ENCODE measurements around the gene CNTN3. TPM values are rescaled to one million over a fixed set of nuclear protein-coding genes. Genes with fewer than 3 reads are reported as not detected.

Gene CNTN3
- total RNA-seq, 1 experiment from 2014 or later = not detected

DNA sequence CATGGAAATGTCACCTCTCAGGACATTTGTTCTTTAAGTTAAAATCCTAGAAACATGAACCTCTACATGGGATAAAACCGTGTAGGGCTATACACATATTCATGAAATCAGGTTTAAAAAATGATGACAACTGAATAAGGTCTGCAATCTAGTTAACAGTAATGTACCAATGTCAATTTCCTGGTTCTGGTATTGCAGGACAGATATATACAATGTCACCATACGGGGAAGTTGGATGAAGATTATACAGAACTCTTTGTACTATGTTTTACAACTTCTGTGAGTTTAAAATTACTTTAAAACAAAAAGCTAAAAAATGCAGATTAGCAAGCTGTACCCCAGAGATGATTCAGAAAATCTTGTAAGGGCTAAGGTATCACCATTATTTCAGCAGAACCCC lies 6.7 kb downstream of the CNTN3 start (continued):
- TF ChIP-seq, protein P1, sequence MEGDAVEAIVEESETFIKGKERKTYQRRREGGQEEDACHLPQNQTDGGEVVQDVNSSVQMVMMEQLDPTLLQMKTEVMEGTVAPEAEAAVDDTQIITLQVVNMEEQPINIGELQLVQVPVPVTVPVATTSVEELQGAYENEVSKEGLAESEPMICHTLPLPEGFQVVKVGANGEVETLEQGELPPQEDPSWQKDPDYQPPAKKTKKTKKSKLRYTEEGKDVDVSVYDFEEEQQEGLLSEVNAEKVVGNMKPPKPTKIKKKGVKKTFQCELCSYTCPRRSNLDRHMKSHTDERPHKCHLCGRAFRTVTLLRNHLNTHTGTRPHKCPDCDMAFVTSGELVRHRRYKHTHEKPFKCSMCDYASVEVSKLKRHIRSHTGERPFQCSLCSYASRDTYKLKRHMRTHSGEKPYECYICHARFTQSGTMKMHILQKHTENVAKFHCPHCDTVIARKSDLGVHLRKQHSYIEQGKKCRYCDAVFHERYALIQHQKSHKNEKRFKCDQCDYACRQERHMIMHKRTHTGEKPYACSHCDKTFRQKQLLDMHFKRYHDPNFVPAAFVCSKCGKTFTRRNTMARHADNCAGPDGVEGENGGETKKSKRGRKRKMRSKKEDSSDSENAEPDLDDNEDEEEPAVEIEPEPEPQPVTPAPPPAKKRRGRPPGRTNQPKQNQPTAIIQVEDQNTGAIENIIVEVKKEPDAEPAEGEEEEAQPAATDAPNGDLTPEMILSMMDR (IDR thresholded peaks at IDR 0.05 in 2 of 3, conservative IDR thresholded peaks at IDR 0.05 in 1 of 3; ENCODE audit: borderline replicate concordance in 1 of 3, insufficient read depth in 1 of 3, low read depth in 2 of 3, low read length in 2 of 3) = no peak
- TF ChIP-seq EGR1 (IDR thresholded peaks at IDR 0.05; ENCODE audit: low read depth) = no peak
- TF ChIP-seq EZH2phosphoT487 (IDR thresholded peaks at IDR 0.05; ENCODE audit: borderline replicate concordance) = no peak
- TF ChIP-seq CBX3 (IDR thresholded peaks at IDR 0.05; ENCODE audit: low read depth) = no peak
- no peak for TF ChIP-seq POLR2A (IDR thresholded peaks at IDR 0.05; ENCODE audit: borderline replicate concordance, extremely low read depth, insufficient read depth, insufficient read length)
- TF ChIP-seq, protein P2, sequence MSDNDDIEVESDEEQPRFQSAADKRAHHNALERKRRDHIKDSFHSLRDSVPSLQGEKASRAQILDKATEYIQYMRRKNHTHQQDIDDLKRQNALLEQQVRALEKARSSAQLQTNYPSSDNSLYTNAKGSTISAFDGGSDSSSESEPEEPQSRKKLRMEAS (IDR thresholded peaks at IDR 0.05) = no peak
- no peak for TF ChIP-seq JUND (IDR thresholded peaks at IDR 0.05)
- TF ChIP-seq SRF (IDR thresholded peaks at IDR 0.05; ENCODE audit: low read depth) = no peak
- TF ChIP-seq EZH2 (IDR thresholded peaks at IDR 0.05) = no peak
- TF ChIP-seq SP1 (IDR thresholded peaks at IDR 0.05; ENCODE audit: low read depth) = no peak
- no peak for TF ChIP-seq SIN3A (IDR thresholded peaks at IDR 0.05; ENCODE audit: low read depth)
- TF ChIP-seq CEBPB (IDR thresholded peaks at IDR 0.05; ENCODE audit: low read depth) = no peak
- TF ChIP-seq ZFX (IDR thresholded peaks at IDR 0.05) = no peak
- no peak for TF ChIP-seq ZNF274 (IDR thresholded peaks at IDR 0.05; ENCODE audit: low read depth, low read length)

DNA sequence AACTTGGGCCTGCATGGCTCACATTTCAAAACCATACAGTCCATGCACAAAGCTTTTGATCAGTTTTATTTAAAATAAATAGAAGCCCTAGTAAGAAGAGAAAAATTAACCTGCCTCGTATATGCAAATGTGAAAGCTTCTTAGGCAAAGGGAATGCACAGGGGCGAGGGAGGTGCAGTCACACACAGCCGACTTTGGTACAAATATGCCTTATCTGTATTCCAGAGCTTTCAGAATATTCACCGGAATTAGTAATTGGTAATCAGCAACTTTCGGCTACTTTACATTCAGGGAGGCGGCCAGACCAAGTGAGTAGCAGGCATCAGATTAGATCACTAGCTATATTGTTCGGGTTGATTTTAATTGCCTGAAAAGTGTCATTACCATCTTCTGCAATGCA lies 7.5 kb downstream of the CNTN3 start:
- Histone ChIP-seq H3K4me3 (replicated peaks in 1 of 2; ENCODE audit: low read depth in 1 of 2, low read length in 2 of 2) (no peak overlapping the region), H4K20me1 (ENCODE audit: insufficient read depth) (no peaks in the 10 kb centered on the region), H3K4me1 (ENCODE audit: control insufficient read depth in 1 of 2, insufficient read depth in 2 of 2, low read length in 2 of 2) (no peaks in the 10 kb centered on the region), H3K27ac (ENCODE audit: low read depth, low read length) (no peak overlapping the region), H2AFZ (ENCODE audit: low read depth, low read length, poor library complexity, severe bottlenecking) (no peak overlapping the region), H3K4me2 (ENCODE audit: low read length) (no peak overlapping the region), H3K9me3 (ENCODE audit: control insufficient read depth in 1 of 2, insufficient read depth in 1 of 2, low read depth in 1 of 2, low read length in 2 of 2) (peaks cover 0 to 24% of the 10 kb centered on the region in 2 experiments; a peak in 2 of 4 replicates), H3K27me3 (ENCODE audit: insufficient read depth, low read length) (no peaks in the 10 kb centered on the region), H3K9ac (ENCODE audit: low read length) (no peak overlapping the region), H3K79me2 (ENCODE audit: insufficient read depth, low read length) (no peaks in the 10 kb centered on the region), H3K36me3 (ENCODE audit: control insufficient read depth in 1 of 2, insufficient read depth in 2 of 2, low read length in 2 of 2) (no peaks in the 10 kb centered on the region), H3K9me2 (ENCODE audit: insufficient read depth) (no peaks in the 10 kb centered on the region)
- CTCF ChIA-PET = no interaction called here
- RAD21 ChIA-PET (ENCODE audit: low non-redundant PET in 1 of 2, low total read pairs in 2 of 2, uncharacterized antibody in 2 of 2, unreplicated experiment in 2 of 2) = no interaction called here
- DNase-seq (ENCODE audit: low read depth, low spot score) = no peak
- BruUV-seq (replicated peaks) = no TSS peak
- no peak for ATAC-seq
- POLR2A ChIA-PET = no interaction called here
- intact Hi-C loops (cut with micrococcal nuclease) = no loop called here
- TF ChIP-seq EZH2phosphoT487 (IDR thresholded peaks at IDR 0.05; ENCODE audit: borderline replicate concordance) = no peak
- TF ChIP-seq TCF7L2 (IDR thresholded peaks at IDR 0.05; ENCODE audit: borderline replicate concordance, extremely low read depth, insufficient read depth, insufficient read length) = no peak
- TF ChIP-seq POLR2A (IDR thresholded peaks at IDR 0.05; ENCODE audit: borderline replicate concordance, extremely low read depth, insufficient read depth, insufficient read length) = no peak
- TF ChIP-seq EGR1 (IDR thresholded peaks at IDR 0.05; ENCODE audit: low read depth) = no peak
- TF ChIP-seq, protein P3, sequence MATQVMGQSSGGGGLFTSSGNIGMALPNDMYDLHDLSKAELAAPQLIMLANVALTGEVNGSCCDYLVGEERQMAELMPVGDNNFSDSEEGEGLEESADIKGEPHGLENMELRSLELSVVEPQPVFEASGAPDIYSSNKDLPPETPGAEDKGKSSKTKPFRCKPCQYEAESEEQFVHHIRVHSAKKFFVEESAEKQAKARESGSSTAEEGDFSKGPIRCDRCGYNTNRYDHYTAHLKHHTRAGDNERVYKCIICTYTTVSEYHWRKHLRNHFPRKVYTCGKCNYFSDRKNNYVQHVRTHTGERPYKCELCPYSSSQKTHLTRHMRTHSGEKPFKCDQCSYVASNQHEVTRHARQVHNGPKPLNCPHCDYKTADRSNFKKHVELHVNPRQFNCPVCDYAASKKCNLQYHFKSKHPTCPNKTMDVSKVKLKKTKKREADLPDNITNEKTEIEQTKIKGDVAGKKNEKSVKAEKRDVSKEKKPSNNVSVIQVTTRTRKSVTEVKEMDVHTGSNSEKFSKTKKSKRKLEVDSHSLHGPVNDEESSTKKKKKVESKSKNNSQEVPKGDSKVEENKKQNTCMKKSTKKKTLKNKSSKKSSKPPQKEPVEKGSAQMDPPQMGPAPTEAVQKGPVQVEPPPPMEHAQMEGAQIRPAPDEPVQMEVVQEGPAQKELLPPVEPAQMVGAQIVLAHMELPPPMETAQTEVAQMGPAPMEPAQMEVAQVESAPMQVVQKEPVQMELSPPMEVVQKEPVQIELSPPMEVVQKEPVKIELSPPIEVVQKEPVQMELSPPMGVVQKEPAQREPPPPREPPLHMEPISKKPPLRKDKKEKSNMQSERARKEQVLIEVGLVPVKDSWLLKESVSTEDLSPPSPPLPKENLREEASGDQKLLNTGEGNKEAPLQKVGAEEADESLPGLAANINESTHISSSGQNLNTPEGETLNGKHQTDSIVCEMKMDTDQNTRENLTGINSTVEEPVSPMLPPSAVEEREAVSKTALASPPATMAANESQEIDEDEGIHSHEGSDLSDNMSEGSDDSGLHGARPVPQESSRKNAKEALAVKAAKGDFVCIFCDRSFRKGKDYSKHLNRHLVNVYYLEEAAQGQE (IDR thresholded peaks at IDR 0.05; ENCODE audit: low read depth) = no peak
- no peak for TF ChIP-seq POLR2AphosphoS5 (IDR thresholded peaks at IDR 0.05; ENCODE audit: low read depth, low read length)
- TF ChIP-seq YY1 (IDR thresholded peaks at IDR 0.05; ENCODE audit: extremely low read depth, insufficient replicate concordance, low read depth, low read length) = no peak
- TF ChIP-seq ELF1 (IDR thresholded peaks at IDR 0.05; ENCODE audit: borderline replicate concordance, low read depth) = no peak
- TF ChIP-seq SIN3A (IDR thresholded peaks at IDR 0.05; ENCODE audit: low read depth) = no peak
- TF ChIP-seq, protein P2 (IDR thresholded peaks at IDR 0.05) = no peak
- no peak for TF ChIP-seq ZNF274 (IDR thresholded peaks at IDR 0.05; ENCODE audit: low read depth, low read length)
- TF ChIP-seq RAD21 (IDR thresholded peaks at IDR 0.05; ENCODE audit: low read depth) = no peak
- TF ChIP-seq CEBPB (IDR thresholded peaks at IDR 0.05; ENCODE audit: low read depth) = no peak
- no peak for TF ChIP-seq ZFX (IDR thresholded peaks at IDR 0.05)
- TF ChIP-seq CBX3 (IDR thresholded peaks at IDR 0.05; ENCODE audit: low read depth) = no peak
- no peak for TF ChIP-seq SRF (IDR thresholded peaks at IDR 0.05; ENCODE audit: low read depth)
